ENCODE results near the gene NKG7. TPM values are rescaled to one million over a fixed set of nuclear protein-coding genes. Genes with fewer than 3 reads are reported as not detected.
A peak's percentile ranks its signal among the peaks of the same experiment; 100 is the strongest.

Gene NKG7
- total RNA-seq, 2 experiments from 2014 or later = 92.1 to 125 TPM

DNA sequence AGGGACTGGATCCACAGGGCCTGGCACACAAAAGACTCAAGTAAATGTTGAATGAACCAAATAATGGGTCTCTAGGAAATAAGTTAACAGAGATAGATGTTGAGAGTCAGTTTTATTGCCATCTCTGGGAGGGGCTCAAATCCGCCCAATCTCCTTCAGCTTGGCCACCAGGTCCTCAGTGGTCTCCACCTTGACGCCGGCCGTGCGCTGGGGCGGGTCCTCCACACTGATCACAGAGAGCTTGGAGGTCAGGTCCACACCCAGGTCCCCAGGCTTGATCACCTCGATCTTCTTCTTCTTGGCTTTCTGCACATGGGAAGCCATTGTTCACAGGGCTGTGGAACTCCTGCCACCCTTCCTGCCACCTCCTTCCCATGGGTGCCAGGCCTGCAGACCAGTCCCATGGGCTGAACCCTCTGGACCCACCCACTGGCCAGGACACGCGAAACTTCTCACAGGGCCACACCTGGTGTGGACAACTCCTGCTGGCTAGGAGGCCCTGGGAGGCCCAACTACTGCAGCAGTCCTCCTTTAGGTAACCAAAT, 27.3 kb downstream of the NKG7 start:
- Mint-ChIP-seq H3K27me3 (no peaks in the 10 kb centered on the region), H3K36me3 (ENCODE audit: low read depth) (peaks cover 23% of the 10 kb centered on the region), H3K4me1 (no peaks in the 10 kb centered on the region), H3K27ac (no peak overlapping the region), H3K9me3 (ENCODE audit: low read depth) (no peaks in the 10 kb centered on the region), H3K4me3 (no peak overlapping the region)
- CTCF ChIA-PET = interaction anchor here (0.7 kb wide), 1 partner anchor 252 kb away, joined by 3 read pairs; no protein-coding TSS in a partner anchor
- no peak for DNase-seq
- no peak for ATAC-seq
- intact Hi-C loops (cut with DNase I, micrococcal nuclease) = no loop called here
- POLR2A ChIA-PET = no interaction called here

DNA sequence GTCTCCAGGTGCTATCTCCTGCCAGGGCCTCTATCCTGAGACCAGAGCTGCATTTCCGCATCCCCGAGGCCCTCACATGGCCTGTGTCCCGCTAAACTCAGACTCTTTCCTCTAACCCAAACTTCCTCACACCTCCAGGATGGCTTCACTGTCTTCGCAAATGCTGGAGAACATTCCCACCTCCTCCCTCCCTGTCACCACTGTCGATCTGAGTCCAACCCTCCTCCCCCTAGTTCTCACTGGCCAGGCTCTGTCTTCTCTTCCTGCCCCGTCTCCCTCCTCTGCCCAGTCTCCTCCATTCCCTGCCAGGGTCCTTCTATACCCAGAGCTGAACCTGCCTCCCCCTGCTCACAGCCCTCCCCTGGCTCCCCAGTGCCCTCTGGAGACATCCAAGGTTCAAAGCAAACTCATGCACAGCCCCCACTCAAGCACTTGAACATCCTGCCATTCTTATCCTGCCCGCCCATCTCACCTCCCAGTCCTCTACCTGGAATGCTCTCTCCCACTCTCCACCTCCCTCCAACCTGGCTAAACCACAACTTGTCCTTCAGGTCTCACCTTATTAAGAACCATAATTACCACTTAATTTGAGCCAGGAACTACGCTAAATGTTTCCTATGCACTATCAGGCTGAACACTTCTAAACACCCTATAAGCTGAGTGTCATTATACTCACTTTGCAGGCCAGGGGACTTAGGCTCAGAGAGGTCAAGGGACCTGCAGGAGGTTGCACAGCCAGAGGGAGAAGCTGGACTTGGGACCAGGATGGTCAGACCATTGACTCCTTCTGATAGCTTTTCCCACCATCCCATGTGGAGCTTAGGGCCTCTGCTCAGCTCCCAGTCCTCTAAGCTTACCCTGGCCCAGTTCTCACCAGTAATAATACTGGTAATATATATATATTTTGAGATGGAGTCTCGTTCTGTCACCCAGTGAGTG, 29.6 kb downstream of the NKG7 start:
- H3K27me3 Mint-ChIP-seq = no peaks in the 10 kb centered on the region
- peaks cover 20% of the 10 kb centered on the region for H3K36me3 Mint-ChIP-seq (ENCODE audit: low read depth)
- intact Hi-C loops (cut with DNase I, micrococcal nuclease) = no loop called here
- no peak for ATAC-seq
- H3K27ac Mint-ChIP-seq = no peak overlapping the region
- POLR2A ChIA-PET = interaction anchor here (0.7 kb wide), 1 partner anchor 12 kb away, joined by 3 read pairs; no protein-coding TSS in a partner anchor
- DNase-seq = no peak
- H3K4me1 Mint-ChIP-seq = peaks cover 11% of the 10 kb centered on the region
- no peak overlapping the region for H3K4me3 Mint-ChIP-seq
- CTCF ChIA-PET = interaction anchor here (0.5 to 2.0 kb wide), 6 partner anchors 16 to 314 kb away, joined by 3 to 9 read pairs (median 3); no protein-coding TSS in a partner anchor
- H3K9me3 Mint-ChIP-seq (ENCODE audit: low read depth) = no peaks in the 10 kb centered on the region

DNA sequence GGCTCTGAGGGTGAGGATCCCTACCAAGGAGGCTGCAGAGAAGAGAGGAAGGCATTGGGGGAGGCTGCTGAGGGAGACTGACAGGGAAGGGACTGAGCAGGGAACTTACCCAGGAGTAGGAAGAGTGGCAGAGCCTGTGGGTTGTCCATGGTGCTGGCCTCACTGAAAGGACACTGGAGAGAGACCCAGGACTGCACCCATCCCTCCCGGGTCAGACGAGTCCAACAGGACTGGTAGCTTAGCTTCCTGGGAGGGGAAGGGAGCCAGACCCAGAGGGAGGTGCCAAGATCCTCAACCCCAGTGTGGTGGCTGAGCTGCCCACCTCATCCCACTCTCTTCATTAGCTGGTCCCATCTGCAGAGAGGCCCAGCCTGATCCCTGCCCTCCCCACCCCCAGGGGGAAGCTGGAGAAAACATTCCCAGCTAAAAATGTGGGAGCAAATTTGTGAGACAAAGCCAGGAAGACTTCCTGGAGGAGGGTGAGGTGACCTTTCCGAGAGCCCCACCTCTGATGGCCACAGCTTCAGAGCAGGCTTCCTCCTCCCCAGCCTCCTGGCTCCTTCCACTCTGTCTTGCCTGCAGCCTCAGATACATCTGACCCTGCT, 30.4 kb downstream of the NKG7 start, which contains the start of gene VSIG10L:
TSS of gene VSIG10L (minus strand) at position 164 of the 605 bp plus-strand sequence. CDS start at position 149, 15 bp downstream.
- Mint-ChIP-seq H3K4me1 (peaks cover 11% of the 10 kb centered on the region), H3K27me3 (no peaks in the 10 kb centered on the region), H3K36me3 (ENCODE audit: low read depth) (peaks cover 17% of the 10 kb centered on the region), H3K27ac (no peak within 1 kb of the TSS), H3K9me3 (ENCODE audit: low read depth) (no peaks in the 10 kb centered on the region), H3K4me3 (peak within 1 kb of the TSS; percentile 14)
- intact Hi-C loops (cut with DNase I, micrococcal nuclease) = no loop called here
- ATAC-seq = no peak
- no peak for DNase-seq
- POLR2A ChIA-PET = interaction anchor here (2.7 kb wide), 1 partner anchor 53 kb away, joined by 11 read pairs; no protein-coding TSS in a partner anchor
- CTCF ChIA-PET = interaction anchor here (0.6 to 2.0 kb wide), 6 partner anchors 17 to 310 kb away, joined by 3 to 9 read pairs (median 3); no protein-coding TSS in a partner anchor

DNA sequence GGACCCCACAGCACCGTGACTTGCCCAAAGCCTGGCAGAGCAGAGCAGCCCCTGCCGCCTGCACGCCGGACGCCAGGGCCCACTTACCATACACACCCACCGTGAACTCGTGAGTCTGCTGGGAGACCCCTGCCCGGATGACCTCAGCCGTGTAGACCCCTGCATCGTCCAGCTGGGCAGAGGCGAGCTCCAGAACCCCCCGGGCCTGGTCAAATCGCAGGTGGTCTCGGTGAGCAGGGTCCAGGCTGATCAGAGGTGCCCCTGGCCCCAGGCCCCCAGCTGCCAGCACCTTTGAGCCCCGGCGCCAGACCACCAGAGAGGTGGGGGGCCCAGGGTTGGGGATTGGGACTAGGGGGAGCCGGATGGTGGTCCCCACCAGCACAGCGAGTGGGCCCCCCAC, 31.4 kb downstream of the NKG7 start:
- POLR2A ChIA-PET = interaction anchor here (1.8 to 2.7 kb wide), 2 partner anchors 24 to 54 kb away, joined by 7 to 11 read pairs; no protein-coding TSS in a partner anchor
- no peak for ATAC-seq
- no peak for DNase-seq
- no peaks in the 10 kb centered on the region for H3K27me3 Mint-ChIP-seq
- no peak overlapping the region for H3K27ac Mint-ChIP-seq
- H3K9me3 Mint-ChIP-seq (ENCODE audit: low read depth) = no peaks in the 10 kb centered on the region
- CTCF ChIA-PET = interaction anchor here (0.7 to 2.7 kb wide), 7 partner anchors 18 to 311 kb away, joined by 3 to 26 read pairs (median 3); partner anchors contain the start of gene ETFB
- peaks cover 7% of the 10 kb centered on the region for H3K36me3 Mint-ChIP-seq (ENCODE audit: low read depth)
- intact Hi-C loops (cut with DNase I, micrococcal nuclease) = no loop called here
- peak overlapping the region; percentile 14 for H3K4me3 Mint-ChIP-seq
- H3K4me1 Mint-ChIP-seq = peaks cover 11% of the 10 kb centered on the region

DNA sequence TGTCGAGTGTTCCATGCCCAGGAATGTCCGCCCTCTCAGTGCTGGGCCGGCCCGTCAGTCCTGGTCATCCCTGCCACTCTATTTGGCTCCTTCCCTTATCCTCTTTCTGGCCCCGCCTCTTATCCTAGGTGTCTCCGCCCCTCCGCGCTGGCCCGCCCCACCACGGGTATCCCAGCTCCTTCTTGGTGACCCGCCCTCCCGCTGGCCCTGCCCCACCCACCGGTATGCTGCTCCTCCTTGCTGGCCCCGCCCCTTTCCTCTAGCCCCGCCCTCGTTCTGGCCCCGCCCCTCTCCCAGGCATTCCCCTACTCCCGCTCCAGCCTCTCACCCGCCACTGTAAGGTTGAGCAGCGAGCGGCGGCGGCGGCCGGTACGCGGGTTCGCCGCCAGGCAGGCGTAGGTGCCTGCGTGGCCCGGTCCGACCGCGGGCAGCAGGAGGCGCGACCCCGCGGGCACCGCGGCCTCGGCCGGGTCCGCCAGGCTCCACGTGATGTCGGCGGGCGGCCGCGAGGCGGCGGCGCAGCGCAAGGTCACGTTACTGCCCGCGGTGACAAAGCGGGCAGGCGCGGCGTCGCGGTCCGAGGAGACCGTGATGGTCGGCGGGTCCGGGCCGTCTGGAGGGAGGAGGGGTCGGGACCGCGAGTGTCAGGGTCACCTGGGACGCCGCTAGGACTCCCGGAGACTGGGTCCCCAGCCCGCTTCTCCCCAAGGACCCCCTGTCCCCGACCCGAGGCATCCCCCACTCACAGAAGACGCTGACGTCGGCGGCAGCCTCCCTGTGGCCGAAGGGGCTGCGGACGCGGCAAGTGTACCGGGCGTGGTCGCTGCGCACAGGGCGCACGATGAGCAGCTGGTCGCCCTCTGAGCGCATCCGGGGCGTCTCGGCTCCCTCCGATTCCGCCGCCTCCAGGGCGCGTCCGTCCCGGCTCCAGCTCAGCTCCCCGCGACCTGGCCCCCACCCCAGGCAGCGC, 32.5 kb downstream of the NKG7 start:
- H3K9me3 Mint-ChIP-seq (ENCODE audit: low read depth) = no peaks in the 10 kb centered on the region
- intact Hi-C loops (cut with DNase I, micrococcal nuclease) = loop anchor here (1.0 to 10.0 kb wide), 17 partner anchors 13 to 536 kb away; partner anchors contain the start of genes CTU1 (in 1 of the 2) and ZNF175 (in 1 of the 2)
- peak; percentile 88 for ATAC-seq
- H3K27ac Mint-ChIP-seq = peak overlapping the region; percentile 91
- H3K27me3 Mint-ChIP-seq = no peaks in the 10 kb centered on the region
- peaks cover 3% of the 10 kb centered on the region for H3K36me3 Mint-ChIP-seq (ENCODE audit: low read depth)
- DNase-seq = peak; percentile 99
- ChIA-PET POLR2A (interaction anchor here (0.5 to 2.7 kb wide), 6 partner anchors 25 to 535 kb away, joined by 3 to 11 read pairs (median 4); no protein-coding TSS in a partner anchor), CTCF (interaction anchor here (0.6 to 3.2 kb wide), 21 partner anchors 9 to 321 kb away, joined by 3 to 26 read pairs (median 4); partner anchors contain the start of genes ETFB, NKG7 and SIGLEC10)
- peaks cover 11% of the 10 kb centered on the region for H3K4me1 Mint-ChIP-seq
- H3K4me3 Mint-ChIP-seq = peak overlapping the region; percentile 76

DNA sequence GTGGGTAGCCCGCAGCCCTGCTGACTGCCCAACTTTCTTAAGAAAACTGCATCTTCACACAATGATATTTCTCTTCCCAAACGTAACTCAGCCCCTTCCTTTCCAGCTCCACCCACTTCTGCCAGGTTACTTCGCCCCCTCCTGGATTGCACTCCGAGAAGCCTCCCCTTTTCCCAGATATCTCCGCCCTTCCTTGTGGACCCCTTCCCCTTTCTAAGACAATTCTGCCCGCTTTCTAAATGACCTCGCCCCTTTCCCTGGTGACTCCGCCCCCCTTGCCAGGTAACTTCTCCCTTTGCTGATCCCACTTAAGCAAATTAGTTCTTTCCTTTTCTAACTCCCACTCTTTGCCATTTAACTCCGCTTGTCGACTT, 33.2 kb downstream of the NKG7 start:
- Mint-ChIP-seq H3K36me3 (ENCODE audit: low read depth) (no peaks in the 10 kb centered on the region), H3K27me3 (no peaks in the 10 kb centered on the region), H3K4me1 (peaks cover 11% of the 10 kb centered on the region), H3K9me3 (ENCODE audit: low read depth) (no peaks in the 10 kb centered on the region), H3K4me3 (peak overlapping the region; percentile 76), H3K27ac (peak overlapping the region; percentile 91)
- no peak for DNase-seq
- ATAC-seq = peak; percentile 6
- POLR2A ChIA-PET = interaction anchor here (1.0 to 2.7 kb wide), 4 partner anchors 25 to 534 kb away, joined by 3 to 11 read pairs (median 6); no protein-coding TSS in a partner anchor
- intact Hi-C loops (cut with DNase I, micrococcal nuclease) = loop anchor here (1.0 to 10.0 kb wide), 17 partner anchors 12 to 535 kb away; partner anchors contain the start of genes CTU1 (in 1 of the 2) and ZNF175 (in 1 of the 2)
- CTCF ChIA-PET = interaction anchor here (0.6 to 3.2 kb wide), 19 partner anchors 10 to 322 kb away, joined by 3 to 26 read pairs (median 4); partner anchors contain the start of gene NKG7

DNA sequence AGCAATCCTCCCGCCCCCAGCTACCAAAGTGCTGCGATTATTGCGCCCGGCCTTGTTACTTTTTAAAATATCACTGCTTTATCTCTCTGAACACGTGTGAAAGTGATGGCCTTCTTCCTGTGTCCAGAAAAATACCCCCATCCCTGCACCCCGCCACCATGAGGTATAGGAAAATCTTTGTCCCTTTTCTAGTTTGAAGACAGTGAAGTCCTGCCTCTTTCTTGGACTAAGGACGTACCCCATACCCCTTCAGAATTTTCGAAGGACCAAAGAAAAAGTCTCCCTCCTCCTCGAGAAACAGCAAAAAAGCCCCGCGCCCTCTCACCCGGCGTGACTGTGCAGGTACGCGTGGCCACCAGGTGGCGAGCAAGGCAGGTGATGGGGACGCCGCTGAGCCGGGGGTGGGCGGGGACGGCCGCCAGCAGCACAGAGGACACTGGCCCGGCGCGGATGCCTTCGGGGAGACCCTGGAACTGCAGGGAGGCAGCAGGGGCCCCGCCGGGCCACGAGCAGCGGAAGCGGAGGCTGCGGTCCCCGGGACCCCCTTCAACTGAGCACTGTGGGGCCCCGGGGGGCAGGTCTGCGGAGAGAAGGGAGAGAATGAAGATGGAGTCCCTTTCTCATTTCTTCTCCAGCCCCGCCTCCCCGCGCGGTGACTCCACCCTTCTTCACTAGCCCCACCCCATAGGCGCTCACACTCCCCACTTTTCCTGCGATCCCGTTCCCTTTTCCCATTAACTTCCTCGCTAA, 33.7 kb downstream of the NKG7 start:
- no peaks in the 10 kb centered on the region for H3K27me3 Mint-ChIP-seq
- intact Hi-C loops (cut with DNase I, micrococcal nuclease) = loop anchor here (1.0 to 10.0 kb wide), 17 partner anchors 11 to 534 kb away; partner anchors contain the start of genes CTU1 (in 1 of the 2) and ZNF175 (in 1 of the 2)
- ChIA-PET CTCF (interaction anchor here (0.6 to 3.2 kb wide), 21 partner anchors 11 to 323 kb away, joined by 3 to 26 read pairs (median 4); partner anchors contain the start of genes C19orf84 and NKG7), POLR2A (interaction anchor here (0.9 to 1.0 kb wide), 2 partner anchors 29 to 102 kb away, joined by 3 to 4 read pairs; no protein-coding TSS in a partner anchor)
- peak; percentile 96 for DNase-seq
- peak; percentile 73 for ATAC-seq
- H3K4me1 Mint-ChIP-seq = peaks cover 11% of the 10 kb centered on the region
- H3K27ac Mint-ChIP-seq = peak overlapping the region; percentile 91
- H3K4me3 Mint-ChIP-seq = peak overlapping the region; percentile 76
- no peaks in the 10 kb centered on the region for H3K36me3 Mint-ChIP-seq (ENCODE audit: low read depth)
- no peaks in the 10 kb centered on the region for H3K9me3 Mint-ChIP-seq (ENCODE audit: low read depth)

DNA sequence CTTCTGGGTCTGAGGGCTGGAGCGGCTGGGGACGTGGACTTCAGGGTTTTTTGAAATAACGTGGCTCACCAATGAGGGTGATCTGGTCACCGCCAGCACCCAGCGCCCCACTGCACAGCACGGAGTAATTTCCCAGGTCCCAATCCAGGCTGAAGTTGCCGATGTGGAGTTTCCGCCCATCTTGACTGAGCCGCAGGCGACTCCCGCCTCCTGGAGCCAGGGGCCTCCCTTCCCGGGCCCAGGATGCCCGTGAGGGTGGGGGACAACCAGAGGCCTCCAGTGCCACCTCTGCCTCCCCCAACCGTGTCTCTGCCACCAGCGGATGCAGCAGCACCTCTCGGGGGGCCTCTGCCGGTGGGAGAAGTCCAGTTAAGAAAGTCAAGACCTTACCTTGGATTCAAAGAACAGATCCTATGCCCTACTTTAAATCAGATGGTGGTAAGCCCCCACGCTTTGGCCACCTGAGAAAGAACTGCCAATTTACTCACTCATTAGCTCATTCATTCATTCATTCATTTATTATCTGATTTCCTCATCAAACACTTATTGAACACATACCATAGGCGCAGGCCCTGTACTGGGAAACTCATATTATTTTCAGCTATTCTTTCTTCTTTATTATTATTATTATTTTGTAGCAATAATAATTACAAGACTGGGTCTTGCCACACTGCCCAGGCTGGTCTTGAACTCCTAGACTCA, 34.4 kb downstream of the NKG7 start:
- intact Hi-C loops (cut with DNase I, micrococcal nuclease) = loop anchor here (2.0 to 10.0 kb wide), 4 partner anchors 177 to 439 kb away; partner anchors contain the start of gene ZNF175 (in 1 of the 2)
- Mint-ChIP-seq H3K4me3 (peak overlapping the region; percentile 76), H3K9me3 (ENCODE audit: low read depth) (no peaks in the 10 kb centered on the region), H3K27me3 (no peaks in the 10 kb centered on the region), H3K27ac (peak overlapping the region; percentile 91), H3K4me1 (peaks cover 11% of the 10 kb centered on the region), H3K36me3 (ENCODE audit: low read depth) (no peaks in the 10 kb centered on the region)
- ChIA-PET CTCF (interaction anchor here (0.6 to 3.2 kb wide), 7 partner anchors 18 to 320 kb away, joined by 3 to 16 read pairs (median 4); partner anchors contain the start of gene C19orf84), POLR2A (interaction anchor here (0.9 kb wide), 1 partner anchor 102 kb away, joined by 3 read pairs; no protein-coding TSS in a partner anchor)
- no peak for DNase-seq
- no peak for ATAC-seq
